Colonic mucosa (tissue), 4 donors: ENCODE results near the gene PGAP6. TPM values are rescaled to one million over a fixed set of nuclear protein-coding genes. Genes with fewer than 3 reads are reported as not detected.
"Not testable (repeated sequence)": the region's sequence is repeated elsewhere in the genome, so short reads cannot be mapped to it uniquely, and the experiment has no call there.

Experiments used
- DNase-seq: peaks from one replicate; pipeline ENCODE4 v3.0.0-alpha.2; 2020
- H3K27ac ChIP-seq: fragments of 200-600 bp; one replicate; pipeline ENCODE4 v1.8.0; 2021
- H3K27me3 ChIP-seq: fragments of 200-600 bp; one replicate; pipeline ENCODE4 v1.8.0; 2021
- H3K36me3 ChIP-seq: fragments of 200-600 bp; one replicate; pipeline ENCODE4 v1.8.0; 2021
- H3K4me1 ChIP-seq: fragments of 200-600 bp; one replicate; pipeline ENCODE4 v1.8.0; 2021; ENCODE audit warnings: mild to moderate bottlenecking
- H3K4me3 ChIP-seq: fragments of 200-600 bp; one replicate; pipeline ENCODE4 v1.8.0; 2021
- H3K9ac ChIP-seq, 2 donors: one replicate each; pipeline ENCODE4 v1.7.0; 2013; ENCODE audit warnings: control low read depth in 2 of 2, low read depth in 2 of 2, low read length in 2 of 2
- H3K9me3 ChIP-seq: fragments of 200-600 bp; one replicate; pipeline ENCODE4 v1.8.0; 2021
- intact Hi-C: fragments of 100-400 bp; cut with DNase I; formaldehyde crosslinking; loops from one replicate; pipeline ENCODE4 v1.14.1; 2022
- total RNA-seq, 2 donors: library from RNA; stranded (reverse); fragmentation: NEBNext Ultra II Directional in 1 of 2; extraction: Animal tissue kit (Norgen Biotek cat#: 25700) in 1 of 2; gene quantifications; one replicate each; pipeline ENCODE4 v1.2.1, GENCODE V29; 2021
- TF ChIP-seq, protein P1 (sequence below): fragments of 200-600 bp; IDR thresholded peaks from one replicate; pipeline ENCODE4 v1.8.0; 2022; ENCODE audit warnings: antibody characterized with exemption, mild to moderate bottlenecking
- donor health status: healthy.
- donor health status: DM: no; HTN: no; CAD: no.
- donor health status: DM: no; HTN: no; CAD: no.

Gene PGAP6
- total RNA-seq, 2 donors from 2014 or later, result 99.6 to 102 TPM

DNA sequence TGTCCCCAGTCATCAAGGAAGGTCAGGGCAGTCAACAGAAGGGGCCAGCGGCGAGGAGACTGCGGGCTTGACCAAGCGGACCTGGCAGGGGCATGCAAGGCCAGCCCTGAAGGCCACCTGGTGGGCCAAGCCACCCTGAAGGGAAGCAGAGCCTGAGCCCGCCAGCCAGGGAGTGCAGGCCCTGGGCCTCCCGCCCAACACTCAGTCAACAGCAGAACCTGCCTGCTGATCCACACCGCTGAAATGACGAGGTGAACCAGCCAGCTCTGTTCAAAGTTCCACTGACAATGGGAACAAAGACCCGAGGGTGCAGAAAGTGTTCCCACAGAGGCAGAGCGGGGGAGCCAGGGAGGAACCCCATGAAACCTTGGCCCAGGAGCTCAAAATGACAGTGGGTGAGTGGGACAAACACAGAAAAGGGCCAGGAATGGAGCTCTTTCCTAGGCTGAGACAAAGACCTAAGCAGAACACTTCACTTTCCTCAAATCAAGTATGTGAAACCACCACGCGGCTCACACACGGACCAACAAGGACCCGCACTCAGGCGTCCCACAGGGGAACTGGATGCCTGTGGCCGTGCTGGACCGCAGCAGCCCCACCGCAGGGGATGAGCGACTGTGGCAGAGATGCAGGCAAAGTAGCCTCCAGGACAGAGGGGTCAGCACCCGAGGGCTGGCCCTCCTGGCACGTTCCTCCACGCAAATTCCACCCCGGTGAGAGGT lies 41.2 kb downstream of the PGAP6 start:
- Histone ChIP-seq H3K36me3 (no peaks in the 10 kb centered on the region), H3K27ac (no peak overlapping the region), H3K9me3 (no peaks in the 10 kb centered on the region), H3K4me3 (no peak overlapping the region), H3K9ac (no peak overlapping the region), H3K4me1 (peaks cover 13% of the 10 kb centered on the region), H3K27me3 (no peaks in the 10 kb centered on the region)
- intact Hi-C loops, result no loop called here
- TF ChIP-seq, protein P1, sequence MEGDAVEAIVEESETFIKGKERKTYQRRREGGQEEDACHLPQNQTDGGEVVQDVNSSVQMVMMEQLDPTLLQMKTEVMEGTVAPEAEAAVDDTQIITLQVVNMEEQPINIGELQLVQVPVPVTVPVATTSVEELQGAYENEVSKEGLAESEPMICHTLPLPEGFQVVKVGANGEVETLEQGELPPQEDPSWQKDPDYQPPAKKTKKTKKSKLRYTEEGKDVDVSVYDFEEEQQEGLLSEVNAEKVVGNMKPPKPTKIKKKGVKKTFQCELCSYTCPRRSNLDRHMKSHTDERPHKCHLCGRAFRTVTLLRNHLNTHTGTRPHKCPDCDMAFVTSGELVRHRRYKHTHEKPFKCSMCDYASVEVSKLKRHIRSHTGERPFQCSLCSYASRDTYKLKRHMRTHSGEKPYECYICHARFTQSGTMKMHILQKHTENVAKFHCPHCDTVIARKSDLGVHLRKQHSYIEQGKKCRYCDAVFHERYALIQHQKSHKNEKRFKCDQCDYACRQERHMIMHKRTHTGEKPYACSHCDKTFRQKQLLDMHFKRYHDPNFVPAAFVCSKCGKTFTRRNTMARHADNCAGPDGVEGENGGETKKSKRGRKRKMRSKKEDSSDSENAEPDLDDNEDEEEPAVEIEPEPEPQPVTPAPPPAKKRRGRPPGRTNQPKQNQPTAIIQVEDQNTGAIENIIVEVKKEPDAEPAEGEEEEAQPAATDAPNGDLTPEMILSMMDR, result no peak
- no peak for DNase-seq

DNA sequence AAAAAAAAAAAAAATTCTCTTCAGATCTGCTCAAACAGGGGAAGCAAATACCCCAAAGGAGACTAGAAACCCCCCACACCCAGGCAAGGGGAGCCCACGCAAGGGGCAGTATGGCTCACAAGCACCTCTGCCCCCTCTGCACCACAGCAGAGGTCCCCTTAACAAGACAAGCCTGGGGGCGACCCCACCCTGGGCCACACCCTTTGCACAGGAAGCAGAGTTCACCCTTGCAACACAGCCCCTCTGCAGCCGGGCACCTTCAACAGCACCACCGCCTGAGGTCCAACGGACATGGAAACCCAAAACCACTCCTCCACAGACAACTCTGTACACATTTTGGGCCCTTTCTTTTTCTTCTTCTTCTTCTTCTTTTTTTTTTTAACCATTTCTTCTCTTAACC lies 42.1 kb downstream of the PGAP6 start:
- intact Hi-C loops, result no loop called here
- no peaks in the 10 kb centered on the region for H3K36me3 ChIP-seq
- H3K4me3 ChIP-seq, result no peak overlapping the region
- no peak overlapping the region for H3K27ac ChIP-seq
- no peaks in the 10 kb centered on the region for H3K27me3 ChIP-seq
- TF ChIP-seq, protein P1, result no peak
- H3K9me3 ChIP-seq, result no peaks in the 10 kb centered on the region
- peaks cover 13% of the 10 kb centered on the region for H3K4me1 ChIP-seq
- DNase-seq, result no peak
- H3K9ac ChIP-seq, result peak overlapping the region in 1 of 2 donors; percentile 12

DNA sequence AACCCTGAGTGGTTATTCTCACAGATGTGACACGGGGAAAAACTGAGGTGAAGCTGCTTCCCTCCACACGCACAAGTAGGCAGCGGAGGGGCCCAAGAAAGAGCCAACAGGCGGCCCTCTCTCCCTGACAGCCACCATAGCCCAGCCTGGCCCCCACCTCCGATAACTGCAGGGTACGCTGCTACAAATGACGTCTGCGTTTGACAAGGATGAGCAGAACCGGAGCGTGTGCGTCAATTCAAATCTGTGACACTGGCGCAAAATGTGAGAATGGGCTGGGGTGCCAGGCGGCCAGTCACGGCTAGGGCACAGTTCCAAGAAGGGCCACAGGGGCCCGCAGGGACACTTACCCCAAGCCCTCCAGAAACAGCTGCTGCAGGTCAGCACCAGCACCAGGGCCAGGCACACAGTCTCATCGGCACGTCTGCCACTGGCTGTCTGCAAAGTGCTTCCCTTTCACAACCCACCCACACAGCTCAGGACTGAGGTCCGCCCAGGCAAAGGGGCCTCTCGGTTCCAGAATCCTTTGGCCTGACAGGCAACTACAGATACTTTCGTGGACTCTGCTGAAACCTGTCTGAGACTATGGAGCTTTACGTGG lies 43.7 kb downstream of the PGAP6 start:
- Histone ChIP-seq H3K36me3 (no peaks in the 10 kb centered on the region), H3K4me3 (no peak overlapping the region), H3K9ac (no peak overlapping the region), H3K27me3 (no peaks in the 10 kb centered on the region), H3K4me1 (peaks cover 13% of the 10 kb centered on the region), H3K9me3 (no peaks in the 10 kb centered on the region), H3K27ac (no peak overlapping the region)
- intact Hi-C loops, result no loop called here
- DNase-seq, result no peak
- TF ChIP-seq, protein P1, result no peak

DNA sequence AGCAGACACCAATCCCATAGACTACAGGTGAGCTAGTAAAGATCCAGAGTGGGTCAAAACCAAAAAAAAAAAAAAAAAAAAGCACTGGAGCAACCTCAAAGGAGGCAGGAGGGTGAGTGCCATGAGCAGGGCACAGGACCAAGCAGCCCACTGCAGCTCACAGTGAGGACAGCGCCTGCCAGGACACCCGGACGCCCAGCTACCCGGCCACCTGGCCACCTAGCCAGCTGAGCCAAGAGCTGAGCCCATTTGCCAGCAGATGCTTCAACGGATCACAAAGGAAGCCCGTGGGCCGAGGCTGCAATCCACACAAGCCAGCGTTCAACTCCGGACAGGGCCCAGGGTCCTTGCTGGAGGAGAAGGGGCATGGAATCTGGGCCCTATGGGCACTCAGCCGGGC lies 44.3 kb downstream of the PGAP6 start:
- TF ChIP-seq, protein P1, result no peak
- Histone ChIP-seq H3K36me3 (no peaks in the 10 kb centered on the region), H3K27me3 (no peaks in the 10 kb centered on the region), H3K9ac (no peak overlapping the region), H3K9me3 (no peaks in the 10 kb centered on the region), H3K4me1 (peaks cover 13% of the 10 kb centered on the region), H3K27ac (no peak overlapping the region), H3K4me3 (no peak overlapping the region)
- intact Hi-C loops, result no loop called here
- DNase-seq, result no peak

DNA sequence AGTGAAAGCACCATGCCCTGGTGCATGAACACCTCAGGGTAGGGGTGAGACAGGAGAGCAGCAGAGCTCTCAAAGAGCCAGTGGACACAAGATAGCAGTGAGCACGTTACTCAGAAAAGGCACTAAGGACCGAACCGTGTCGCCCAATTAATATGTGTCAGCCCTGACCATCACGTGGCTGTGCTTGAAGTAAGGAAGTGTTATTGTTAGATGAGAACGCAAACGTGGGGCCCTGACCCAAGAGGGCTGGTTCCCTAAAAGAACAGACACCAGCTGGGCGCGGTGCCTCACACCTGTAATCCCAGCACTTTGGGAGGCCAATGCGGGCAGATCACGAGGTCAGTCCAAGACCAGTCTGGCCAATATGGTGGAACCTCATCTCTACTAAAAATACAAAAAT lies 45.5 kb downstream of the PGAP6 start:
- intact Hi-C loops, result no loop called here
- peaks cover 14% of the 10 kb centered on the region for H3K4me1 ChIP-seq
- TF ChIP-seq, protein P1, result no peak

GRCh38 chr16:334861-335632 lies 46.7 kb downstream of the PGAP6 start:
- peaks cover 15% of the 10 kb centered on the region for H3K4me1 ChIP-seq
- H3K27ac ChIP-seq, H3K36me3 ChIP-seq, DNase-seq, H3K4me3 ChIP-seq, H3K9me3 ChIP-seq, H3K27me3 ChIP-seq, H3K9ac ChIP-seq, intact Hi-C loops: not testable (repeated sequence)

More for the DNA sequence above, 45.5 kb downstream of the PGAP6 start:
- Histone ChIP-seq H3K4me3 (no peak overlapping the region), H3K9ac (no peak overlapping the region), H3K27ac (no peak overlapping the region), H3K36me3 (no peaks in the 10 kb centered on the region), H3K9me3 (no peaks in the 10 kb centered on the region), H3K27me3 (no peaks in the 10 kb centered on the region)
- DNase-seq, result no peak

GRCh38 chr16:334164-334832 lies 47.5 kb downstream of the PGAP6 start:
- DNase-seq, H3K9me3 ChIP-seq, H3K4me1 ChIP-seq, H3K27ac ChIP-seq, H3K4me3 ChIP-seq, intact Hi-C loops, H3K9ac ChIP-seq, H3K36me3 ChIP-seq, H3K27me3 ChIP-seq: not testable (repeated sequence)
